ENCODE measurements around the gene APOBEC3F.
"Not testable (repeated sequence)": the region's sequence is repeated elsewhere in the genome, so short reads cannot be mapped to it uniquely, and the experiment has no call there.

APOBEC3F gene

DNA sequence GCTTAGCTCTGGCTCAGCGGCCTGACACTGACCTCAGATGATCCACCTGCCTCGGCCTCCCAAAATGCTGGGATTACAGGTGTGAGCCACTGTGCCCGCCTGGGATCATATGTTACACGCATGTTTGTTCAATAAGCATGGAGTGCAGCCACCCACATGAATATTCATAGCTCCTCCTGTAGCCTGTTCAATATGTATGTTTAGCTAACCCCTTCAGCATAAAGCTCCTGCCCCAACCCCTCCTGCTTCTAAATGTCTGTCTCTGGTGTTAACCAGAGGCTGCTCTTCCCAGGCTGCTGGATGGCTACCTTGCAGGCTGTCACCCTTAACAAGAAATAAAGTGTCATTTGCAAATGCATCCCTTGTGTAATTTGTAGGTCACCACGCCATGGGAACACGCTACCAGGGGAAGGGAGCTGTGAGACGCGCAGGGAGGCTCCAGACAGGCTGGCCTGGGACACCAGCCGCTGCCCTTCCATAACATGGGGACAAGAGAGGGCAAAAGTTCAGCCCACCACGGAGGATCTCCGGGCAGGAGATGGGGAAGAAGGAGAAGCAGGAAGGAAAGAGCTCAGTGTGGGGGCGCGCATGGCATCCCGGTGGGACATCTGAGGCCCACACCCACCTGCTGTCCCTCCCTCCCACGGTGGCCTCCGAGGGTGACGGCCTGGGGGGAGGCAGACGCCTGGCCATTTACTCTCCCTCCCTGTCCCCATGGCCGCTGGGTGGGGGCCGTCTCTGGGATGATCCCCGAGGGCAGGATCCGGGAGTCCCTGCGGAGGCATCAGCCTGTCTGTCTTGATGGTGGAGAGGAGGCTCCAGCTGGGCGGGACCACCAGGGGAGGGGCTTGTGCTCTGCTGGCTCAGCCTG is 35.7 kb downstream of the APOBEC3F start:
- not testable (repeated sequence) for DNase-seq

DNA sequence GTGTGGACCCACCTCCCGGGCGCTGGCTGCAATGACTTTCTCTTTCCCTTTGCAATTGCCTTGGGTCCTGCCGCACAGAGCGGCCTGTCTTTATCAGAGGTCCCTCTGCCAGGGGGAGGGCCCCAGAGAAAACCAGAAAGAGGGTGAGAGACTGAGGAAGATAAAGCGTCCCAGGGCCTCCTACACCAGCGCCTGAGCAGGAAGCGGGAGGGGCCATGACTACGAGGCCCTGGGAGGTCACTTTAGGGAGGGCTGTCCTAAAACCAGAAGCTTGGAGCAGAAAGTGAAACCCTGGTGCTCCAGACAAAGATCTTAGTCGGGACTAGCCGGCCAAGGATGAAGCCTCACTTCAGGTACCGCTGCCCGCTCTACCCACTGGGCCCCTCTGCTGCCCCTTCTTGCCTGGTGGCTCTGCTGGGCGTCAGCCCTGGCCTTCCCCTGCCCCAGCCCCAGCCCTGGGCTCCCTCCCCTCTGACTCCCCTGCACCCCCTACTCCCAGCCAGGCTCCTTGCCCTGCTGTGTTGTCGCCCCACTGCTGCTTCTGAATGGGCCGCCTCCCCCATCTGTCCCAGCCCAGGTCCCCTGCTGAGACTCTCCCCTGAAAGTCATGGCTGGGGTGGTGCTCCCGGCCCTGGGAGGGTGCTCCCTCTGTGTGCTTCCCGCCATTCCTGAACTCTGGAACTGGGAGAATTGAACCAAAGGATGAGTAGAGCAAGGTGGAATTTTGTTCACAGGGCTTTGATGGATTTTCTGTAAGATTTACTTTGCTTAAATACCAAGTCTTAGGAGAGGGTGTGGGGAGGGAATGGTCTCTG is 36.6 kb downstream of the APOBEC3F start, which contains the start of gene APOBEC3G:
APOBEC3G (plus strand) TSS at position 250 of the 815 bp plus-strand sequence; CDS start at position 337, 87 bp downstream.
- DNase-seq: peak; percentile 57

DNA sequence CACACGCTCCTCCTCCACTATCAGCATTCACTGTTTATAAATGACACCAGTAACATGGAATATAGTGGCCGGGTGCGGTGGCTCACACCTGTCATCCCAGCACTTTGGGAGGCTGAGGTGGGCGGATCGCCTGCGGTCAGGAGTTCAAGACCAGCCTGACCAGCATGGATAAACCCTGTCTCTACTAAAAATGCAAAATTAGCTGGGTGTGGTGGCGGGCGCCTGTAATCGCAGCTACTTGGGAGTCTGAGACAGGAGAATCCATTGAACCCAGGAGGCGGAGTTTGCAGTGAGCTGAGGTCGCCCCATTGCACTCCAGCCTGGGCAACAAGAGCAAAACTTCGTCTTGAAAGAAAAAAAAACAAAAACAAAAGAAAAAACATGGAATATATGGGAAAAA is 37.2 kb downstream of the APOBEC3F start:
- DNase-seq: not testable (repeated sequence)

DNA sequence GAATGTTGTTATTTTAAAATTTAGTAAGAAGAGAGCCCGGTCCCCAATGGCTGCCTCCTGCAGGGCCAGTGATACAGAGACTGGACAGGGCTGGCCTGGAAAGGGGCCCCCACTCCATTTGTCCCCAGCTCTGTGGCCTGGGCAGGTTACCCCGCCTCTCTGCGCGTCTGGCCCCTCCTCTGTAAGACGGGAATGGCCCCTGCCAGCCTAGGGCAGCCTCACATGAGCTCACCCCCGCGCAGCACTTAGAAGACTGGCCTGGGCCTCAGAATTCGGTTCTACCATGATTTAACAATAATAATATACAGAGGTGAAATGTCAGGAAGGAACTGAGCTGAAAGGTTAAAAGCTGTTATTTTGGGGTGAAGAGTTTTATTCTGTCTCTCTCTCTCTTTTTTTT is 37.7 kb downstream of the APOBEC3F start:
- DNase-seq: no peak

DNA sequence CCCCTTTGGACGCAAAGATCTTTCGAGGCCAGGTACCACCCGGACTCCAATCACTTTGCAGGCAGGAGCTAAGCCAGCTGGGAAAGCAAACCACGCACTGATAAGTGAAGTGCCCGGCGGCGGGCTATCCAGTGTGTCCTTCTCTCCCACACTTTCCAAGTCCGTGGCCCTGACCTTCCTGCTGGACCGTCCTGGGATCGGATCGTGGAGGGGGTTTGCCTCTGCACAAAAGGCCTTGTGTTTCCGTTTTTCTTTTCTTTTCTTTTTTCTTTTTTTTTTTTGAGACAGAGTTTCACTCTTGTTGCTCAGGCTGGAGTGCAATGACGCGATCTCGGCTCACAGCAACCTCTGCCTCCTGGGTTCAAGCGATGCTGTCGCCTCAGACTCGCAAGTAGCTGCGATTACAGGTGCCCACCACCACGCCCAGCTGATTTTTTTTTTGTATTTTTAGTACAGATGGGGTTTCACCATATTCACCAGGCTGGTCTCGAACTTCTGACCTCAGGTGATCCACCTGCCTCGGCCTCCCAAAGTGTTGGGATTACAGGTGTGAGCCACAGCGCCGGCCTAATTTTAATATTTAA is 38.5 kb downstream of the APOBEC3F start:
- not testable (repeated sequence) for DNase-seq

DNA sequence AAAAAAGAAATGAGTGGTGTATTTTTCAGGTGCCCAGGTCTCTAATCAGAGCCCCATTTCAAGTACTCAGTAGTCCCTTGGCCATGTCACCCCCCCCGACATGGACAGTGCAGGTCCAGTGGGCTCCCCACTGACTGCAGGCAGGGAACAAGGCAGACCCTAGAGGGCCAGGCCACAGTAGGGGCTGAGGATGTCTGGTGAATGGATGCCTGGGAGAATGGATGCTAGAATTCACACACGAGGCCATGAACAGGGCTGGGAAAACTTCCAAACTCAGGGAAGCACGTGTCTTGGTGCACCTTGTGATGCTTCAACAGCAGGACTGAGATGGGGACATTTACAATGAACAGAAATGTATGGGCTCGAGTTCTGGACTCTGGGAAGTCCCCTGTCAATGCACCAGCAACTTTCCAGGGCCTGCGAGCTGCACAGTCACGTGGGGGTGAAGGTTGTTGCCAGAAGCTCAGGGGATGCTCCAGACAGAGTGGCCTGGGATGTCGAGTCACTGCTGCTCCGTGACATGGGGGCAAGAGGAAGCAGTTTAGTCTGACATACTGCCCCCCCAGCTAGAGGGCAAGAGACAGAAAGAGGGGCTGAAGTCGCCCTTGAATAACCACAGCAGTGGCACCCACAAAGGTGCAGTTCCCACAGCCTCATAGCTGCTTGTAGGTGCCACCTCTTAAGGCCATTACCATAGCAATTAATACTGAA is 39.5 kb downstream of the APOBEC3F start:
- DNase-seq: no peak

DNA sequence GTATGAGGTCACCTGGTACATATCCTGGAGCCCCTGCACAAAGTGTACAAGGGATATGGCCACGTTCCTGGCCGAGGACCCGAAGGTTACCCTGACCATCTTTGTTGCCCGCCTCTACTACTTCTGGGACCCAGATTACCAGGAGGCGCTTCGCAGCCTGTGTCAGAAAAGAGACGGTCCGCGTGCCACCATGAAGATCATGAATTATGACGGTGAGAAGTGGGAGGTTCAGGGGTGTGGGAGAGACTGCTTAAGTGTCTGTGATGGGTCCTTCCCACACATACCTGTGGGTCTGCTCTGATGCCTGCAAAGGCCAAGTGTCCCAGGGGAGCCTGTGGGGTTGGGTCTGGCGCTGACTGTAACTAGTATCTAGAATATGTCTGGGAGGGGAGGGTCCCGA is 40.4 kb downstream of the APOBEC3F start:
- no peak for DNase-seq

DNA sequence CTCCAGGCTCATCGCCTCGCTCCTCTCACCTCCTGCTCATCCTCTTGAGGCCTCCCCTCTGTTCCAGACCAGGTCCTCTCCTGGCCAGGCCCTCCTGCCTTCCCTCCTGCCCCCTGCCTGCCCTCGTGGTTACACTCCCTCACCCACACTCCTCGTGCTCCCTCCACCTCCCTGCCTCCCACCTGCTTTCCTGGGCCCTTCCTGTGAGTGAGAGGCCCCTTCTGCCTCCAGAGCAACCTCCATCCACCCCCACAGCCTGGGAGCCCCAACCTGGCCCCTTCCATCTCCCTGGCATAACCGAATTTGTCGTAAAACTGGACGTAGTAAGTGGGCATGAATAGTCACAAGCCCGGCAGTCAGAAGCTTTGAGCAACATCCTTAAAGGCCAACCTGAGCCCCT is 40.9 kb downstream of the APOBEC3F start:
- DNase-seq: no peak

DNA sequence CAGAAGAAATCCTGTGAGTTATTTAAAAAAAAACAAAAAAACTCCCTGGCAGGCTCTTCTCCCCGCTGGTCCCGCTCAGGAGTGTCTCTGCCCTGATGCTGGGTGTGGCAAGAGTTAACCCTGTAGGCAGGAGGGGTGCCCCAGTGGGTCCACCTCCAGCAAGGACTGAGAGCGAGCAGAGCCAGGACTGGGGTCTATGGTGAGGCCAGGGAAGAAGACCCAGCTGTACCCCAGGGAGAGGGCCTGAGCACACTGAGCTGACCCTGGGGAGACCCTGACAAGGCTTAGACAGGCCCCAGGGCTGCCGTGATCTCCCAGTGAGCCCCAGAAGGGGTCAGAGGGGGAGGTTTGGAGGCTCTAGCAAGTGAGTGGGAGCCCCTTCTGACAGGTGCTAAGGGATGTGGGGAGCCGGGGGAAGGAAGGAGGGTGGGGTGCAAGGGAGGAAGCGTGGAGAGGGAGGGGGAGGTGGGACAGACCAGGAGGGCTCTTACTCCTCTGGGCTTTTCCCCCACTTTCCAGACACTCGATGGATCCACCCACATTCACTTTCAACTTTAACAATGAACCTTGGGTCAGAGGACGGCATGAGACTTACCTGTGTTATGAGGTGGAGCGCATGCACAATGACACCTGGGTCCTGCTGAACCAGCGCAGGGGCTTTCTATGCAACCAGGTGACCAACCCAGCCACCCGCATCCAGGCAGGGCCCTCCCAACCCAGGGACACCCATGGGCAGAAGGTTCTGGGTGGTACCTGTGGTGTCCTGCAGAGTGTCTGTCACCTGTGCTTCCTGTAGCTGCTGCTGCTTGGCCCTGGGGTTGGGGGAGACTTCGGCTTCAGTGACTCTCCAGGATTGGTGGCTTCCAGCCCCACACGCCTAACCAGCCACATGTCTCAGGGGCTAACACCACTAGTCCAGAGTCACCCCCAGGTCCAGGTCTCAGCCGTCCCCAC is 42.8 kb downstream of the APOBEC3F start:
- DNase-seq: no peak

DNA sequence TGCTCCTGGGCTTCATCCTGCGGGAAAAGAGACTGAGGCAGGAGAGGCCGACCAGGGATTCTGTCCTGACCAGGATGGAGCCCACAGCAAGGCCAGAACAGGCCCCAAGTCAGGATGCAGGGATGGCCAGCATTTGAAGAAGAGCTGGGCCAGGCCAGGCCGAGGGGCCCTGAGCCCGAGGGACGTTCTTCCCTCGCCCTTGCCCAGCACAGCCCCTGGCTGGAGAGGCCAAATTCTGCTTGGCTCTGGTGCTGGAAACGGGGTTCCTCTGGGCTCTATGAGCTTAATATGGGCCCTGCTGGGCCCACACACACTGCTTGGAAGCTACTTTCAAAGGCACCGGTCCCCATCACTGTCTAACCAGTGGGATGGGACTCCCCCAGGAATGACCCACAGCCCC is 44.0 kb downstream of the APOBEC3F start:
- no peak for DNase-seq

DNA sequence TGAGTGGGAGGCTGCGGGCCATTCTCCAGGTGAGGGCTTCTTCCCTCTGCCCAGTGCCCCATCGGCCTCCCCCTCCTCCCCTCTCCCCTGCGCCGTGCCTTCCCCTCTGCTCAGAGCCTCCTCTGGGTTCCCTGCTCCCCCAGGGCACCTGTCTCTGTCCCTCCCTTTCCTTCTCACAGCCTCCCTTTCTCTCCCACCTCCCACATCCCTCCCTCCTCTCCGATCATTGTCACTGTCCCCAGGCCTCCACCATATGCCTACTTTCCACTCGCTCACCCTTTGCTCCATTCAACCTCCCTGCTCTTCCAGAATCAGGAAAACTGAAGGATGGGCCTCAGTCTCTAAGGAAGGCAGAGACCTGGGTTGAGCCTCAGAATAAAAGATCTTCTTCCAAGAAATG is 46.4 kb downstream of the APOBEC3F start:
- DNase-seq: no peak

DNA sequence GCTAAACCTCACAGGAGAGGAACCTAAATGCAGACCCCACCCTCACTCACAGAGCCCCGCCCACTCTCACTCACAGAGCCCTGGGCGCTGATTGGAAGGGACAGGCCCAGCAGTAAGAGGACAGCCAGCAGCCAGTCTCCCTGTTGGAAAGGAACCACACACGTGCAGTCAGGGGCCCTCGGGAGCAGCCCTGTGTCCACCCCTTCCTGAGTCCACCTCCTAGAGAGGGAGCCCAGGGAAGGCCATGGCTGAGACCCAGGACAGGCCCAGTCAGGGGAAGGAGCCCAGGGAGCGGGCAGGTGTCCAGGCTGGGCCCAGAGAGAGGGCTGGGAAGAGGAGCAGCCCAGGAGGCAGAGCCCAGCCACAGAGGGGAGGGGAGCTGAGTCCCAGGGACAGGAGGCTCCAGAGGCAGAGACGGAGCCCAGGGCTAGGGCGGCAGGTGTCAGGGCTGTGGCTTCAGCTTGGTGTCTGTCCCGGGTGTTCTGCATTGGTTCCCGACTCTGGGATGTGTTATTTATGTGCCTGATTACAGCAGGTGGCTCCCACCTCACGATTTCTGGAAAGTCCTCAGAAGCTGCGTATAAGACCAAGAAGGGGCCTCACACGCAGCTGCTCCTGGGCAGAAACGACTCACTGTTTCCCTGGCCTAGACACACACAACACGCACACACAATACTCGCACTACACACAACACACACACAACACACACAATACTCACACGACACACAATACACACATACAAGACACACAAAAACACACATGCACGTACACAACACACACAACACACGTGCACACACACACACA is 47.4 kb downstream of the APOBEC3F start:
- DNase-seq: no peak

DNA sequence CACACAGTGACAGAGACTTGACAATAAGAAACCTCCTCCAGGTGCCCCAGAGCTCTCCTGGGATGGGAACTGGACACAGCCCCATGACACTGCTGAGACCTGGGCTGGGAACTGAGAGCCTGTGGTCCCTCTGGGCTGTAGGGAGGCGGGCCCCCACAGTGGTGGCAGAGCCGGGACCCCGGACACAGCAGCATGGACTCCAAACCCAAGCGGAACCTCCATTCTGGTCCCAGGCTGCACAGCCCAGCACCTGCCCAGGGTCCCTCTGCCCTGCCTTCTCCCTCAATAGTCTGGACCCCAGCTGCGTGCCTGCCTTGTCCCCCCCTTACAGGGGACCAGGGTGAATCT is 48.0 kb downstream of the APOBEC3F start:
- DNase-seq: no peak

DNA sequence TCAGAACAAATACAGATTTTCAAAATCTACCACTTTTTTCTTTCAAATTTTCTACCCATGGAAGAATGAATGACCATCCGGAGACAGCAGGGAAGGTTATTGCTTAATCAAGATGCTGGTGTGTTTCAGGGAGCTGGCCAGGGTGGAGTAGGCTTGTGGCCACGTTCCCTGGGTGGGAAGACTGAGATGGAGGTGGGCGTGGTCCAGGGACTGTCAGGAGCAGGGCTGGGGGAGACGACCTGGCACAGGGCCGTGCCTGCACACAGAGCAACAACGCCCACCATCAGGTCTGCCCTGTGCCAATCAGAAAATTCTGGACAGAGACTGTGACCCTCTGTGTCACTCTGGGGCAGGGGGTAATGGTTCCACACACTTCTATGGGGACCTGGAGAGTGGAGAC is 49.3 kb downstream of the APOBEC3F start:
- no peak for DNase-seq

DNA sequence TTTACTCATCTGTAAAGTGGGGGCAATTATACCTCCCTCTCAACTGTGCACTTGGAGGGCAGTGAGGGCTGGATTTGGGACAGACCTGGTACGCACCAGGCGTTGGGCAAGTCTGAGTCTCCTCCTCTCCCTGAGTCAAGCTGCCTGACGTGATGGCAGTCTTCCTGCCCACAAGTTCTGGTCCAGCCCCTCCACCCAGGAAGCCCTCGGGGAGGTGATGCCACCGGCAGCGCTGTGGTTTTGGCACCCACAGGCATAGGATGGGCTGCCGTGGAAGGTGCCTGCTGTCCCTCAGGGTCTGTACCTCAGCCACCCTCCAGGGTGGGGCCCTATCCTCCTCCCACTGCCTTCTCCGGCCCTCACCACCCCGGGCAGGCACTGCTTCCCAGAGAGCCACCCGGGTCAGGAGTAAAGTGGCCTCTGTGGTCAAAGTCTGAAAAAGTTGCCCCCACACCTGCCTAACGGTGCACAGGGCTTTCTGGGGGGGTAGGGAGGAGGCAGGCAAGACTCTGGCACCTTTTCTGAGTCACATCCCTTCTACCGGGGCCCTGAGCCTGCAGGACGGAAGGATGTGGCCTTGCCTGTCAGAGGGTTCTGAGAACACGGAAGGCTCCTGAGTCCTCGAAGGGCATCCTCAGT is 49.9 kb downstream of the APOBEC3F start:
- peak; percentile 94 for DNase-seq

DNA sequence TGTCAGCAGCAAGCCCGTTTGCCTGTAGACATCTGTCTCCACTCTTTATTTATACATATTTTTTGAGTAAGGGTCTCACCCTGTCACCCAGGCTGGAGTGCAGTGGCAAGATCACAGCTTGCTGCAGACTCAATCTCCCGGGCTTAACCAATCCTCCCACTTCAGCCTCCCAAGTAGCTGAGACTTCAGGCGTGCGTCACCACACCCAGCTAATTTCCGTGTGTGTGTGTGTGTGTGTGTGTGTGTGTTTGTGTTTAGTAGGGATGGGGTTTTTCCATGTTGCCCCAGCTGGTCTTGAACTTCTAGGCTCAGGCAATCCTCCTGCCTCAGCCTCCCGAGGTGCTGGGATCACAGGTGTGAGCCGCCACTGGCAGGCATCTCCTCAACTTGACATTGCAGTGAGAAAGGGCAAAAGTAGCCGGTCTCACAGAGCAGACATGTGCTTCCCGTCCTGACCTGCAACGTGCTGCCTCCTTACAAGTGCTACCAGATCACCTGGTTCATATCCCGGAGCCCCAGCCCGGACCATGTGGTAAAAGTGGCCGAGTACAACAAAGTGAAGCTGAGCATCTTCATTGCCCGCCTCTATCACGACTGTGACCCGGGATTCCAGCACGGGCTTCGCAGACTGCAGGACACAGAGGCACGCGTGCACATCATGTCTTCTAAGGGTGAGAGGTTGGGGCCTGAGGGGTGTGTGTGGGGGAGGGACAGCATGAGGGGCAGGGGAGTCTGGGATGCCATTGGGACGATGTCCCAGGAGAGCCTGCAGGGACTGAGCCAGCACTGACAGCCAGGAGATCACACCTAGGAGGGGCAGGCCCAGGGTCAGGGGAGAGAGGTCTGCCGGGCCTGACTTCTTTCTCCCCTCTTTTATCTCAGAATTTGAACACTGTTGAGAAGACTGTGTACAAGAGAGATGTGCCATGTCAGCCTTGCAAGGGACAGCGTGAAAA is 50.7 kb downstream of the APOBEC3F start:
- no peak for DNase-seq

DNA sequence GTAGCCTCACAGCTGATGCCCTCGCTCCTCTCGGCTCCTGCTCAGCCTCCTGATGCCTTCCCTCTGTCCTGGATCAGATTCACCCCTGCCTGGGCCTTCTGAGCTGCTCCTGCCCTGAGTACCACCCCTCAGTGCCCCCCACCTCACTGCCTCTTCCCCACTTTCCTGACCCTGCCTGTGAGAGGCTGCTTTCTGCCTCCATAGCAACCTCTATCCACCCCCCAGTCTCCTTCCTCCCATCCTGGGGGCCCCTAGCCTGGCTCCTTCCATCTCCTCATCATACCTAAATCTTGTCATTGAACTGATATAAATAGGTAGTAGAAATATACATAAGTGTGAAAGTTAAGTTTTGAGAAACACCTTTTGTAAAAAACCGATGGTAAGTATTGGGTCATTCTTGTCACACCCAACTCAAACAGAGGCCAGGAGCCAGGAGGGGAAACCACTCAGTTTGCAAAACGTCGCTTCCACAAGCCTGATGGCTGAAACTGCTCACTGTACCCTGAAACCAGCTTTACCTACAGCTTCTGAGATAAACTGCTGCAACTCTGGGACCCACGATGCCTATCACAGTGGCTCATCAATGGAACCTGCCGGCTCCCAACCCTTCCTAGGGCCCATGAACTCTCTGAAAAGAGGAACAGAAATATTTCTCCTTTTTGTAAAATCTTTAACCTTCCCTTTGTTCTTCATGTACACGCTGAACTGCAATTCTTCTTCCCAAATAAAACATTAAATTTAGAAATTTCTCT is 51.6 kb downstream of the APOBEC3F start:
- no peak for DNase-seq

DNA sequence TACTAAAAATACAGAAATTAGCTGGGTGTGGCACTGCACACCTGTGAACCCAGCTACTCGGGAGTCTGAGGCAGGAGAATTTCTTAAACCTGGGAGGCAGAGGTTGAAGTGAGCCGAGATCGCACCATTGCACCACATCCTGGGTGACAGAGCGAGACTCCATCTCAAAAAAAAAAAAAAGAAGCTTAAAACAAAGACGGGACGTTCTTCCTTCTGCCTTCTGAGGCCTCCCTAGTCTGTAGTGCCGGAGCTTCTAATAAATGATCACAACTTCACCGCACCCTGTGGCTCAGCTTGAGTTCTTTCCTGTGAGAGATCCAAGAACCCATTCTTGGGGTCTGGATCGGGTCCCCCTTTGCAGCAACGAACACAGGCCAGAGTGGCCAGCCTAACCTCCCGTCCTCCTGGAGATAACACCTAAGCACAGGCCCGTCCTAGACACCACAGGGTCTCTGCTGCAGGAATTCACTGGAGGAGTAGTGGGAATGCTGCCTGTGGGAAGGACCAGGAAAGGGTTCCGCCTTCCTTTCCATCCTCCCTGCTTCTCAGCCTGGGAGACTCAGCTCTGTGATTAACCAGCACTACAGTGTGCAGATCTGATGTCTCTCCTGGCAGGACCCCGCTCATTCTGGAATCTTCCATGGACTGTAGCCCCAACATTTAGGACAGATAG is 54.2 kb downstream of the APOBEC3F start:
- DNase-seq: peak; percentile 69

Measured in central memory CD4-positive, alpha-beta T cell (primary cell).